Prostate gland (tissue), 2 donors: Measurements from ENCODE around the gene GPX8.

Source experiments
- CTCF ChIP-seq, 4 experiments: fragments of 200-600 bp in 2 of 4; fragments of 450-650 bp in 2 of 4; sonication (generic) in 2 of 4; IDR thresholded peaks; 1 replicate in 3 of 4; 2 replicates in 1 of 4; pipeline ENCODE4 v1.5.1; 2016 to 2019; ENCODE audit warnings: antibody characterized with exemption in 4 of 4, mild to moderate bottlenecking in 2 of 4, moderate library complexity in 2 of 4
- POLR2A ChIP-seq: fragments of 450-650 bp; IDR thresholded peaks from one replicate; pipeline ENCODE4 v1.6.1; 2016; ENCODE audit warnings: antibody characterized with exemption, mild to moderate bottlenecking
- POLR2AphosphoS5 ChIP-seq: sonication (generic); formaldehyde crosslinking; IDR thresholded peaks from one replicate; pipeline ENCODE4 v1.6.1; 2017; ENCODE audit warnings: antibody characterized with exemption

GRCh38 chr5:55173687-55174230 is 13.8 kb downstream of the GPX8 start:
- no peak for TF ChIP-seq CTCF (IDR thresholded peaks at IDR 0.05)
- TF ChIP-seq POLR2AphosphoS5, result no peak
- no peak for TF ChIP-seq POLR2A
